ENCODE results near the gene HOXA4. TPM values are rescaled to one million over a fixed set of nuclear protein-coding genes. Genes with fewer than 3 reads are reported as not detected.

HOXA4 gene
- total RNA-seq, 1 donor: not detected

DNA sequence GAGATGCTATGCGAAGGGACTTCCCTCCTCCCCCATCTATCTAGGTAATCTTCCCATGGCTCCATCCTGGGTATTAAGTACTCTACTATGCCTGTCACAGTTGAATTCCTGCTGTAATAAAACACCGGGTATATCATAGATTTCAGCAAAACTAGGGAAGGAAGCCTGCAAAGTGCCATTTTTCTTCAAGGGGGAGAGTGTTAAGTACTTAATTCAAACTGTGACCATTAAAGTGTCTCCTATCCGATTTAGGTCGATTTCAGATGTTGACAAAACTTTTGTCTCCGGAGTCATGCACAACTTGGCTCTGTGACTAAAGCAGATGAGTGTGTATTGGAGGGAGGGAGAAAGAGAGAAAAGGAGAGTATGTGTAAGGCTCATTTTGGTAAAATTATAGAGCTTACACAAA, 4.6 kb downstream of the HOXA4 start:
- H3K9me3 ChIP-seq (ENCODE audit: low read depth, low read length): no peaks in the 10 kb centered on the region
- peaks cover under 1% of the 10 kb centered on the region for H3K4me1 ChIP-seq (ENCODE audit: insufficient read depth, low read length)
- H3K27me3 ChIP-seq (ENCODE audit: insufficient read depth, low read length): peaks cover 7% of the 10 kb centered on the region
- no peak overlapping the region for H3K4me3 ChIP-seq (ENCODE audit: low read length)

DNA sequence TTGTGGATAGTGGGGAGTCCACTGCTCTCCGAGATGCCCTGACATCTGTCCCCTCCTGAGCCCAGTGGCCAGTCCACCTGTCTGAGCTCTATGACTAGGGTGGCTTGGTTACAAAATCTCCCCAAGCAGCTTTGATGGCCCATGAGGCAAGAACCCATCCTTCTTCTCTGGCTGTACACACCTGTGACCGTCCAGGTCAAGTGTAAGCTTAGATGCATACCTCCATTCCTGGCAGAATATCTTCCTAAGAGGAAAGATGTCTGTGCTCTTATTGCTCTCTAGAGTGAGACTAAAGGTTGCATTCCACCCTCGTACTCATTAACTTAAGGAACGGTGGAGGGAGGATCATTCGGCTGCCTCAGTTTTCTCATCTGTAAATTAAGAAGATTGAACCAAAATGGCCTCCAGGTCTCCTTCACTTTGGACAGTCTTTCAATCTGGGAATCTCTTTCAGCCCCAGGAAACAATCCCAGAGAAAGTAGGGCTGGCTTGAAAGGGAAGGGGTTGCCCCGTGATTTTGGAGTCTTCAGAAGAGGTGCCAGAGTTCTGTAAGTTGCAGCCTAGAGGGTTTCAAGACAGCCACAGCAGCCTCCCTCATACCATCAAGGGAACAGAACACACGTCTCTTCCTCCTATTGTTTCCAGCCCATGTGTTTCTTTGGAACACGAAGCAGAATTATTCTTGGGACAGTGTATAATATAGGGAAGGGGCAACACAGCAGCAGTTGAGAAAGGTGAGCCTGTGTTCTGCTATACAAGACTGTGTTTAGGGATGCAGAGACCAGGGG, 5.5 kb downstream of the HOXA4 start:
- Histone ChIP-seq H3K4me3 (ENCODE audit: low read length) (no peak overlapping the region), H3K4me1 (ENCODE audit: insufficient read depth, low read length) (no peaks in the 10 kb centered on the region), H3K27me3 (ENCODE audit: insufficient read depth, low read length) (peaks cover 7% of the 10 kb centered on the region), H3K9me3 (ENCODE audit: low read depth, low read length) (no peaks in the 10 kb centered on the region)

DNA sequence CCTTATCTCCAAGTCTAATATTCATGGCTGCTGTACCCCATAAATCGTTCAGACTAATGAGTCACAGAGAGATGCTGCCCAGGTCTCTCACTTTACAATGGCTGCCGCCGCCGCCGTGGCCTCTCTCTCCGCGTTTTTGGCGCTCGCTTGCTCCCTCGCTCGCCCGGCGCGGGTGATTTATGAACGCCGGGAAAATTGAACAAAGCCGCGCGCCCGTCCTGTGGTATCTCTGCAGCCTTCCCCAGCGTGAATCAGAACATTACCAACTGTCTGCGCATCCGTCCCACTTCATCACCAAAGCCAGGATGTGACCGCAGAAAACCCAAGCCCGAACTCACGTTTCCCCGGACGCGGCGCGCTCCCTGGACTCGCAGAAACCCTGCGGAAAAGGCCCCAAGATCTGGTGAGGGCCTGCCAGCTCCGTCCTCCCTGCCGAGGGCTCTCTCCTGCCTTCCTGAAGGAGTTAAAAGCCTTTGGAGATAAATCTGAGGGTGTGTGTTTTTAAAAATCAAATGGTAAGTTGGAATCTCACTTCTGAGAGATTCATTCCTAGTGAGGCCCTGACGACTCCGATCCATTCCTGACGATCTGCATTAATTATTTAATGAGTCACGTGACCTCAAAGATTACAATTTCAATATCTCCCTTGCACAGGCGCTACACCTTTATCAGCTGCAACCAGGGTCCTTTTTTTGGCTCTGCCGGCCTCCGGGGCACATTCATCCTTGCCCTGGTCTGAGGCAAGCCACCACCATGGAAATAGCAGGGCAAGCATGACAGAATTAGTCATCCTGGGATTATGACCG, 6.3 kb downstream of the HOXA4 start:
- Histone ChIP-seq H3K4me1 (ENCODE audit: insufficient read depth, low read length) (no peaks in the 10 kb centered on the region), H3K27me3 (ENCODE audit: insufficient read depth, low read length) (peaks cover 7% of the 10 kb centered on the region), H3K9me3 (ENCODE audit: low read depth, low read length) (no peaks in the 10 kb centered on the region), H3K4me3 (ENCODE audit: low read length) (no peak overlapping the region)

DNA sequence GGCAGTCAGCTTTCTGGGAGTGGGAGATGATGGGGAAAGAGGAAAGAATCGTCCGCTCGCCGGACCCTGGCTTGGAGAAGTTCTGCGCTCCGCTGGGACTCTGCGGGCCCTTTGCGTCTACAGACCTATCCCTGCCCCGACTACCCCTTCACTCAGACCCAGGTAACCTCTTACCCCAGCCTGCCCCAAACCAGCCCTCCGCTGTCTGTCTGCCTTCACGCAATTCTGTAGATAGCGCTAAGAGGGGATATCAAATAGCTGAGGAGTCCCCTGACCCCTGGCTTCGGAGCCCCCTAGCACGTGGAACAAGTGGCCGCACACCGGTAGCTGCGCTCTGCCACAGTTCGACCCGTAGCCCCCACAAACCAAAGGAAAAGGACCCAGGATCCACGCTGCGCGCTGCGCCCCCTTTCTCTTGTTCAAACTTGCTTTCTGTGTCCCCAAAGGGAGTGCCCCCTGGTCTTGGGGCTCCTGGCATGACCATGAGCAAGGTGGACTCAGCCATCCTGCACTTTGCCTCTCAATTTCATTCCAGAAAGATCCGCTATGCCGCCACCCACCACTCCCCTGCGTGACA, 7.0 kb downstream of the HOXA4 start:
- peaks cover 7% of the 10 kb centered on the region for H3K27me3 ChIP-seq (ENCODE audit: insufficient read depth, low read length)
- no peaks in the 10 kb centered on the region for H3K4me1 ChIP-seq (ENCODE audit: insufficient read depth, low read length)
- H3K9me3 ChIP-seq (ENCODE audit: low read depth, low read length): no peaks in the 10 kb centered on the region
- no peak overlapping the region for H3K4me3 ChIP-seq (ENCODE audit: low read length)

GRCh38 chr7:27123007-27123476, 7.5 kb downstream of the HOXA4 start:
- Histone ChIP-seq H3K27me3 (ENCODE audit: insufficient read depth, low read length) (peaks cover 7% of the 10 kb centered on the region), H3K4me3 (ENCODE audit: low read length) (no peak overlapping the region), H3K4me1 (ENCODE audit: insufficient read depth, low read length) (no peaks in the 10 kb centered on the region), H3K9me3 (ENCODE audit: low read depth, low read length) (no peaks in the 10 kb centered on the region)

GRCh38 chr7:27122077-27122910, 8.3 kb downstream of the HOXA4 start:
- H3K9me3 ChIP-seq (ENCODE audit: low read depth, low read length): no peaks in the 10 kb centered on the region
- H3K27me3 ChIP-seq (ENCODE audit: insufficient read depth, low read length): peaks cover 3% of the 10 kb centered on the region
- no peaks in the 10 kb centered on the region for H3K4me1 ChIP-seq (ENCODE audit: insufficient read depth, low read length)
- H3K4me3 ChIP-seq (ENCODE audit: low read length): no peak overlapping the region

- peaks cover 2% of the 10 kb centered on the region for H3K27me3 ChIP-seq (ENCODE audit: insufficient read depth, low read length)
These were observed 8.9 kb downstream of the HOXA4 start for GRCh38 chr7:27121684-27122076.

DNA sequence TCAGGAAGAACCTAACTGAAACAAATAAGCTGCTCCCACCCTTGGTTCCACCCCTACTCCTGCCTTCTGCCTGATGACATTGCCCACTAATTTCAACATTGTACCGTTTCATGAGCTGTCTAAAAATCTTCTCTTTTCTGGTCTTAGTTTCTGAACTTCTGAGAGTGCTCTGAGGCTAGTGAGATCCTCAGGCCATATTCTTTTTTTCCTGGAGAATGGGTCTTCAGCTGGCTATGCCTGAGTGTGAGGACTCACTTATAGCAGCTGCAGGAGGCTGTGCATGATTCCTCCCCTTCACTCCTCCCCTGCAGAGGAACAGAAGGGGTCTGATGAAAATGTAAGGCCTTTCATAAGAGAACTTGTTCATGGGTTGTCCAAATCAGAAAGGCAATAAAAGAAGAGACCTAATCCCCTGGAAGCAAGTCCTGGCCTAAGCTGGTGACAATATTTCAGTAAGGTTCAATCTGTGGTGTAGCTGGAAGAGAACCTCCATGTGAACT, 11.1 kb downstream of the HOXA4 start:
- no peaks in the 10 kb centered on the region for H3K4me1 ChIP-seq (ENCODE audit: insufficient read depth, low read length)
- H3K4me3 ChIP-seq (ENCODE audit: low read length): no peak overlapping the region
- no peaks in the 10 kb centered on the region for H3K27me3 ChIP-seq (ENCODE audit: insufficient read depth, low read length)
- no peaks in the 10 kb centered on the region for H3K9me3 ChIP-seq (ENCODE audit: low read depth, low read length)

More at GRCh38 chr7:27121684-27122076, 8.9 kb downstream of the HOXA4 start:
- Histone ChIP-seq H3K9me3 (ENCODE audit: low read depth, low read length) (no peaks in the 10 kb centered on the region), H3K4me3 (ENCODE audit: low read length) (no peak overlapping the region), H3K4me1 (ENCODE audit: insufficient read depth, low read length) (no peaks in the 10 kb centered on the region)

DNA sequence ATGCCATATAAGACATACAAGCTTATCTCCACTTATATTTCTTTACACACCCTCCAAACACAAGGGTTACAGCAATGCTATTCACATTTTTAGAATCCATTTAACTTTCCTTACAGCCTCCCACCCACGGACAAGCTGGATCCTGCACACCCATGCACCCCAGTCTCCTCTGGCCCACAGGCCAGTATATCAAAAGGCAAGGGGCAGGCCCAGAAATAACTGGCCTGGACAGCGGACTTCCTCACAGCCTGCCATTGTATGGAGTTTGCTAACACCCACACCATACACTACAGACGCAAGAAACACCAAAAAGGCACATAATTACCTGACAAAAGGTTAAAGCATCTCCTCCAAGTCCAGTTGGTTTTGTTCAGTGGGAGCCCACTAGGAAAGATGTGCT, 12.0 kb downstream of the HOXA4 start:
- H3K4me3 ChIP-seq (ENCODE audit: low read length): no peak overlapping the region
- no peaks in the 10 kb centered on the region for H3K4me1 ChIP-seq (ENCODE audit: insufficient read depth, low read length)
- H3K9me3 ChIP-seq (ENCODE audit: low read depth, low read length): no peaks in the 10 kb centered on the region
- no peaks in the 10 kb centered on the region for H3K27me3 ChIP-seq (ENCODE audit: insufficient read depth, low read length)

- H3K9me3 ChIP-seq (ENCODE audit: low read depth, low read length): no peaks in the 10 kb centered on the region
- no peak overlapping the region for H3K4me3 ChIP-seq (ENCODE audit: low read length)
- no peaks in the 10 kb centered on the region for H3K27me3 ChIP-seq (ENCODE audit: insufficient read depth, low read length)
- H3K4me1 ChIP-seq (ENCODE audit: insufficient read depth, low read length): no peaks in the 10 kb centered on the region
These were observed 12.6 kb downstream of the HOXA4 start for GRCh38 chr7:27117887-27118491.

GRCh38 chr7:27116962-27117886, 13.3 kb downstream of the HOXA4 start:
- no peaks in the 10 kb centered on the region for H3K9me3 ChIP-seq (ENCODE audit: low read depth, low read length)
- H3K4me1 ChIP-seq (ENCODE audit: insufficient read depth, low read length): no peaks in the 10 kb centered on the region
- H3K4me3 ChIP-seq (ENCODE audit: low read length): no peak overlapping the region
- H3K27me3 ChIP-seq (ENCODE audit: insufficient read depth, low read length): no peaks in the 10 kb centered on the region

- no peaks in the 10 kb centered on the region for H3K4me1 ChIP-seq (ENCODE audit: insufficient read depth, low read length)
- H3K27me3 ChIP-seq (ENCODE audit: insufficient read depth, low read length): no peaks in the 10 kb centered on the region
- no peak overlapping the region for H3K4me3 ChIP-seq (ENCODE audit: low read length)
These were observed 14.3 kb downstream of the HOXA4 start for GRCh38 chr7:27116031-27116961.

More at GRCh38 chr7:27116031-27116961, 14.3 kb downstream of the HOXA4 start:
- H3K9me3 ChIP-seq (ENCODE audit: low read depth, low read length): no peaks in the 10 kb centered on the region

All from mononuclear cell (primary cell).